DOHH2 (cell line): ENCODE results near the gene DPP6.

Experiments
- CTCF ChIP-seq: fragments of 200-600 bp; sonication (generic); IDR thresholded peaks from one replicate; pipeline ENCODE4 v1.5.1; 2014; ENCODE audit warnings: antibody characterized with exemption, mild to moderate bottlenecking, low read depth, low read length; ENCODE audit not compliant: poor library complexity, severe bottlenecking
- EZH2phosphoT487 ChIP-seq: fragments of 200-600 bp; sonication (generic); IDR thresholded peaks from 2 replicates; pipeline ENCODE4 v1.6.1; 2017; ENCODE audit warnings: borderline replicate concordance, mild to moderate bottlenecking, antibody characterized with exemption, low read length, moderate library complexity, mixed read lengths

GRCh38 chr7:154837622-154838021 is 785.4 kb downstream of the DPP6 start:
- TF ChIP-seq CTCF, result no peak
- no peak for TF ChIP-seq EZH2phosphoT487
